HG03064 (cell line): ENCODE measurements around the gene ADAMTS4.
"Not testable (repeated sequence)": the region's sequence is repeated elsewhere in the genome, so short reads cannot be mapped to it uniquely, and the experiment has no call there.

Source experiments
- ATAC-seq: cut with Tn5 transposase; IDR thresholded peaks from one replicate; pipeline ENCODE4 v1.9.1; 2021; ENCODE audit warnings: low read depth; ENCODE audit not compliant: unreplicated experiment

The ADAMTS4 gene, protein sequence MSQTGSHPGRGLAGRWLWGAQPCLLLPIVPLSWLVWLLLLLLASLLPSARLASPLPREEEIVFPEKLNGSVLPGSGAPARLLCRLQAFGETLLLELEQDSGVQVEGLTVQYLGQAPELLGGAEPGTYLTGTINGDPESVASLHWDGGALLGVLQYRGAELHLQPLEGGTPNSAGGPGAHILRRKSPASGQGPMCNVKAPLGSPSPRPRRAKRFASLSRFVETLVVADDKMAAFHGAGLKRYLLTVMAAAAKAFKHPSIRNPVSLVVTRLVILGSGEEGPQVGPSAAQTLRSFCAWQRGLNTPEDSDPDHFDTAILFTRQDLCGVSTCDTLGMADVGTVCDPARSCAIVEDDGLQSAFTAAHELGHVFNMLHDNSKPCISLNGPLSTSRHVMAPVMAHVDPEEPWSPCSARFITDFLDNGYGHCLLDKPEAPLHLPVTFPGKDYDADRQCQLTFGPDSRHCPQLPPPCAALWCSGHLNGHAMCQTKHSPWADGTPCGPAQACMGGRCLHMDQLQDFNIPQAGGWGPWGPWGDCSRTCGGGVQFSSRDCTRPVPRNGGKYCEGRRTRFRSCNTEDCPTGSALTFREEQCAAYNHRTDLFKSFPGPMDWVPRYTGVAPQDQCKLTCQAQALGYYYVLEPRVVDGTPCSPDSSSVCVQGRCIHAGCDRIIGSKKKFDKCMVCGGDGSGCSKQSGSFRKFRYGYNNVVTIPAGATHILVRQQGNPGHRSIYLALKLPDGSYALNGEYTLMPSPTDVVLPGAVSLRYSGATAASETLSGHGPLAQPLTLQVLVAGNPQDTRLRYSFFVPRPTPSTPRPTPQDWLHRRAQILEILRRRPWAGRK

DNA sequence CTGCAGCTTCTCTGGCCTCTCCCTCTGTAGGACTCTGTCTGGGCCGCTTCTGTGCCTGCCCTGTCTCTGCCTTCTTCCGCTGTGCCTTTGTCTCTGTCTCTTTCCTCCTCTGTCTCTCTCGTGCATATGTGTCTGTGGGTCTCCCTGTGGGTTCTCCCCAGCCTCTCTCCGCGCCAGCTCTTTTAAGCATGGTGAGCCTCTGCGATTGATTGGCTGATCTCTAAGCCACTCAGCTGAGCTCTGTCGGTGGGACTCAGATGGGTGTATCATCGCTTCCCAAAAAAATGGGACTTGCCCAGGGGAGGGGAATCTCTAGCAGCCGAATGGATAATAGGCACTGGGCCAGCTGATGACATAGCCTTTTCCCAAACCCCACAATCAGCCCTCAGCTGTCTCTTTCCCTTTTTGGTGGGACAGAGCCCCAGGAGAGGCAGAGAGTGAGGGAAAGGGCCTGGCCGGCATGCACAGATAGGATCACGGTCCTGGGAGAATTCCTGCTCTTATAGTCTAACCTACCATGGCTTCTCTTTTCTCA lies at the start of gene ADAMTS4:
ADAMTS4 (minus strand) TSS at position 158 of the 535 bp plus-strand sequence. CDS start 427 bp downstream, outside the sequence.
- ATAC-seq: no peak

DNA sequence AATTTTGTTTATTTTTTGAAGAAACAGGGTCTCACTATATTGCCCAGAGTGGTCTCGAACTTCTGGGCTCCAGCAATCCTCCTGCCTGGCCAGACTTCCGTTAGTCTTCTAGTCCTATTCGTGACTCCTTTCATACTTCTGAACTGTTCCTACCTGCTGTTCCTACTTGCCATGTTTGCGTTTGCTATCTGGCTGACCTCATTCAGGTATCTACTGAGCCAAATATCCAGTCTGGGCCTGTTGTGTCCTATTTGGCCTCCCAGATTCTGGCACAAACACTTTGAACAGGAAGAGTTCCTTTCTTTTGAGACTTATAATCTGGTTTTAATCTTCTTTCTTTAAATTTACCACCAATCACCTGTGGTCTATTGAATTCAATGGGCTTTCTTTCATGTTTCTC lies 46.0 kb upstream of the ADAMTS4 start:
- ATAC-seq: no peak

DNA sequence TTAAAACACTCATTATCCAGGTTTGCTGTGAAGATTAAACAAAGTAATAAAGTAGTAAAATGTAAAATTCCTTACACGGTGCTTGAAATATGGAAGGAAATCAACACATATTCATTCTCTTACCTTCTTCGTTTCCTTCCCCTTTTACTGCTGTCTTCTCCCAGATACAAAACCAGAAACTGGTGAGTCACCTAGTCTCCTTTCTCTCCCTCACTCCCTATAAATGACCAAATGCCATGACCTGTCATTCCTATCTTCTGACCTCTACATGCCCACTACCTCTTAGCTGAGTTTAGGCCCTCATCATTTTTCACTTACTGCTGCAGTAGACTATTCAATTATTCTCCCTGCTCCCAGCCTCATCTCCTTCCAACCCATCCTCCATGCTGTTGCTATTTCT lies 43.5 kb upstream of the ADAMTS4 start:
- no peak for ATAC-seq

DNA sequence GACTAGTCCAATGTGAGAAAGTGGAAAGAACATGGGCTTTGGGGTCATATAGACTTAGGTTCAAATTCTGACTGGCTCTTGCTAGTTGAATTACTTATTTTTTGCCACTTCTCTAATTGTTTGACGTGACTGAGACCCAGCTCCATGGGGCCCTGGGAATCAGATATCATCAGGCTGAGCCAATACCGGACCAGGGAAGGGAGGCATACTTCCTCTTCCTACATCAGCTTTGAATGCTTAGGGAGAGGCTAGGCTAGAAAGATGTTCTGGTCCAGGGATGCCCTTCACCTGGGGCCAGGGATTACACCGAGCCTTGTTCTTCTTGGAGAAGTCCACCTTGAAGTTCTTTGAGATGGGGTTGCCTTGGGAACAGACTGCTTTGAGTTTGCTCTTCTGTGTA lies 42.8 kb upstream of the ADAMTS4 start:
- no peak for ATAC-seq

DNA sequence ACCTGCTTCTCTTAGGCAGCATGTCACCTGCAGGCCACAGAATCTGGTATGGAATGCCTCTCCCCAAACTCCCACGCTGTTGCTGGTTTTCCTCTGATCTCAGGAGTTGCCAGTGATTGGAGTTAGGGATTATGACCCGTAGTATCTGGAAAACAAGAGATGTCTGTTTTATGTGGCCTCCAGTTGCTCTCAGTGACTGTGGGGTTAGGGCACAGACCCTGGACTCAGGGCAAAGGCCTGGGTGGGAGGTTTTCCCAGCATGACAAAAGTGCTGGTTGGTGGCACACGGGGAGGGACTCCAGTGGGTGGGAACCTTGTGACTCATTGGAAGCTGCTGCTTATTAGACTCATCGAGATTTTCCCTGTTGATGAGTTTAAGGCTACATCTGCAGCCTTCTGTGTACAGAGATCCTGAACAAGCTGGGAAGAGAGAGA lies 39.2 kb upstream of the ADAMTS4 start, which contains the start of gene NR1I3:
NR1I3 (minus strand) TSS at position 165 of the 435 bp plus-strand sequence. CDS start 1,638 bp downstream, outside the sequence.
- no peak for ATAC-seq

DNA sequence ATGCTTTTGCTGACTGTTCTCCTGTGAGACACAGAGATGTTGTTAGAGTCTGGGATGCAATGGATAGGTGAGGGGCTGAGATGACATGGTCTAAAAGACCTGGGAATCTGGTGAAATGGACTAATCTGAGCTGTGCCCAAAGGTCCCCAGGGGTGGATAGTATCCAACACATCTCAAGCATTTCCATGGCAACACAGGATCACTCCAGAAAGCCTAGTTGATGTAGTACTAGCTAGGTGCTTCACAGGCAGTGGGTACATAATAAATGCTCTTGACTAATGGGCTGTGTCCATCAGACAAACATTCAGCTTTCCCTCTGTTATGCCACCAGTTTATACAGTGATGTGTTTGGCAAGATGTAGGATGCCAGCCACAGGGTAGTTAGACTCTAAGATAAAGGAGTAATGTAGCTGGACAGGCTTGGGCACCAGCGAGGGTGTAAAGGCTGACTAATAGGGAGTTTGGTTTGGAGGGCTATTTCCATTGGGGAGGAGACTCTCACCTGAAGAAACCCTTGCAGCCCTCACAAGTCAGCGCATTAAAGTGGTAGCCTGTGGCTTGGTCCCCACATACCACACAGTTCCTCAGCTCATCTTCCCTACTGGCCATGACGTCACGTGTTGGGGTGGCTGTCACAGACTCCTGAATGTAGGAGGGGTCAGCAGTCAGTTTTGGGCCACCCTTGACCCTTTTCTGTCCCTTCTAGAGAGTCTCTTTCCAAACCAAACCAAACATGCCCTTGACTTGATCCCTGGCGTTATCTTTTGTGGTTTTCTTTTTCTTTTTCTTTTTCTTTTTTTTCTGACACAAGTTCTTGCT lies 37.3 kb upstream of the ADAMTS4 start:
- ATAC-seq: no peak

DNA sequence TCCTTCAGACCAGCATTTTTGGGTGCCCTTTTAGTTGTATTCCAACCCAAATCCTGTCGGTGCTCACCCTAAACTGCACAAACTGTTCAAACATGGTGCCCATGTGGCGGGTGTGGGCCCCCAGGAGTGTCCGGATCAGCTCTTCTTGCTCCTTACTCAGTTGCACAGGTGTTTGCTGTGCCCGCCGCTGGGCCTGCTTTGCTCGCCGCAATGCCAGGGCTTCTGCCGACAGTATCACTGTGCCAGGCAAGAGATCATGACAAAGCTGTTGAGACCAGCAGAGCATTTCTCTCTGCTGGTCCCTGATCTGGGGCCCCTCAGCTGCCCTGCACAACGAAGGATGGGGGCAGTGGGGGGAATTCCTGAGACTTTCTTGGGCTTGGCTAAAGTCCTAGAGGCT lies 34.2 kb upstream of the ADAMTS4 start:
- no peak for ATAC-seq

DNA sequence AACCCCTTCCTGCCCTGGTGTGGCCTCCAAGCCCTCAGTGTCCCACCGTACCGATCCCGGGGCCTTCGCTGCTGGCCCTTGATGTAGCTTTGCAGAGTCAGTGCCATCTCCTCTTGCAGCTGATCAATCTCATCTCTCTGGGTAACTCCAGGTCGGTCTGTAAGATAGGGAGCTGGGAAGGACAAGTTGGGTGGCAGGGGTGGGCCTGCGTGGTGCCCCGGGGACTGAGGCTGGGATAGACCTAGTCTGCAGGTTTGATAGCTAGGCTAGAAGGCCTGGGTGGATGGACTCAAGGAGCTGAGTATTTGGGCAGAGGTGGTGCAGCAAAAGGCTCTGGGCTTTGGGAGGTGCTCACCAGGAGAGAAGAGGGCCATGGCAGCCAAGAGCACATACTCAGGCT lies 31.9 kb upstream of the ADAMTS4 start:
- no peak for ATAC-seq

DNA sequence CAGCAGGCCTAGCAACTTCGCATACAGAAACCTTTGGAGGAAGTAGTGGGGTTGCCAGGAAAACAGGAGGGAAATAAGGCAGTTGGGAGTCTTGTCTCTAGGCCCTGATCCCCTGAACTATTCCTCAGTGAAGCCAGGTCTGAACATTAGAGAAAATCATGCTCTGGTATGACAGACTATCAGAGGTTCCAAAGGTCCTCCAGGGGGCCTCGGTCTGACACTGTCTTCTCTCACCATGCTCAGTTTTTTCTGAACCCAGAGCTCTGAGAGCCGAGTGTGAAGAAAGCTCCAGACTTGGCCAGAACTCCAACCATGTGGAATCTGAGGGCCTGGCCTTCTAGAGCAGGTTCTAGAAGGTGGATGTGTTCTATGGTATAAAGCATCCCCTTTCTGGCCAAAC lies 31.0 kb upstream of the ADAMTS4 start:
- no peak for ATAC-seq

DNA sequence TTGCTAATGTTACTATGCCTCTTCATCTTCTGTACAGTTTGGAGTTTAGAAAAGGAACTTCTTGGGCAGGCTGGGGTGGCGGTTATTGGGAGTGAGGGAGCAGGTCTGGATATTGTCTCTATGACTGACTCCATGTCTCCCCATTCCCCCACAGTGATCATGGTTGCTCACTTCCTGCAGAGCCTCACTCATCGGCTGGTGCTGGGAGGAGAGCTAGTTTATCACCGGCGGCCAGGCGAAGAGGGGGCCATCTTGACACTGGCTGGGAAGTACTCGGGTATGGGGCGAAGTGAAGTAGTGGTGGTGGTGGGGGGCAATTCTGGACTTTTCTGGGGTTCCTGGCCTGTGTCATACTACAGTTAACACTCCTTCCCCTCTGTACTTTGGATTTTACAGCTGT lies 29.2 kb upstream of the ADAMTS4 start:
- ATAC-seq: no peak

DNA sequence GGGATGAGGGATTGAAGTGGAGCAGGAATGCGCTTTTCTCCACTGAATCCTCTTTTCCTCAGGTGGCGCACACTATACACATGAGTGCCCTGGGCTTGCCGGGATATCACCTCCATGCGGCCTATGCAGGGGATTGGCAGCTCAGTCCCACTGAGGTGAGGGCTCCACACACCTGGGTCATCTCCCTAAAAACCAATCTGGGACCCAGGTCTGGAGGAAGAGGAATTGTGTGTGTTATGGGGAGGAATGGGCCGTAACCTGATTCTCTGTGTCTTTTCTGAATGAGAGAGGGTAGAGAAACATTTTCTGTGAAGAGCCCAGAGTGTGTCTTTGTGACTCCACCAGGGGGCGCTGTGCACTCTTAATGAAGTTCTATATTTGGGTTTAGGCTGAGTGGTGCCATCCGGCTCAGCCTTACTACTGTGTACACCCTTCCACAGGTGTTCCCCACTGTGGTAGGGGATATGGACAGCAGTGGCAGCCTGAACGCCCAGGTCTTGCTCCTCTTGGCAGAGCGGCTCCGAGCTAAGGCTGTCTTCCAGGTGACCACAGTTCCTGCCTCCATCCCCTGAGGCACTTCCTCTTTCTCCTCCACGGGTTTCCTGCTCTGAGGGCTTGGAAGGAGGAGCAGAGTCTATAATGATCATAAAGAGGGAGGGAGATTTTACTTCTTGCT lies 28.5 kb upstream of the ADAMTS4 start:
- ATAC-seq: peak; percentile 45

DNA sequence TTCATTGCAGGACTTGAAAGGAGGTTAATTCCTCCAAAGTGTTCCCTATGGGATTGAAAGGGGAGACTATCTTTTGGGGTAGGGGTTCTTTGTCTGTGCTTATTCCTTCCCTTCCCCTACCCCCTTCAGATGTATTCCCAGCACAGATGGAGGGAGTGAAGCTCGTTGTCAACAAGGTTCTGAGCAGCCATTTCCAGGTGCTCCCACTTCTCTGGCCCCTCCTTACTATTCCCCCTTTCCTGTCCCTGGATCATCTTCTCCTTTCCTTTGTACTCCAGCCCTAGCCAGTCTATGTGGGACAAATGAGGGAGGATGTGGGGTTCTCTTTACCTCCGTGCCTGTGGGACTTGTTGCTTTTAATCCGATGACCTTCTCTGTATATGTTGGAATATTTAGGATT lies 27.9 kb upstream of the ADAMTS4 start:
- ATAC-seq: no peak

DNA sequence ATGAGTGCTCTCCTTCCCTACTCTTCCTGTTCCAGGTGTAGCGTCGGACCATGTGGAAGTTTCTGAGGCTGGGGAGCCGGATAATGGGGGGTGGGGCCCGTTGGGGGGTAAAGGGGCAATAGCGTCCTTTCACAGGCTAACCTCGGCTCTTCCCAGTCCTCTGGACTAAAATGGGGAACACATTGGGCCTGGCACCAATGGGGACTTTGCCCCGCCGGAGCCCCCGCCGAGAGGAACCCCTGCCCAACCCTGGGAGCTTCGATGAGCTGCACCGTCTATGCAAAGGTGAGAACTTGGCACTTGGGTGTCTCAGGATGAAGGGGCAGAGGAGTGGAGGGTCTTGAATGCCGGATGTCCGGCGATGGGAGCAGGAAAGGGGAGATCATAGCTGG lies 27.5 kb upstream of the ADAMTS4 start:
- no peak for ATAC-seq

DNA sequence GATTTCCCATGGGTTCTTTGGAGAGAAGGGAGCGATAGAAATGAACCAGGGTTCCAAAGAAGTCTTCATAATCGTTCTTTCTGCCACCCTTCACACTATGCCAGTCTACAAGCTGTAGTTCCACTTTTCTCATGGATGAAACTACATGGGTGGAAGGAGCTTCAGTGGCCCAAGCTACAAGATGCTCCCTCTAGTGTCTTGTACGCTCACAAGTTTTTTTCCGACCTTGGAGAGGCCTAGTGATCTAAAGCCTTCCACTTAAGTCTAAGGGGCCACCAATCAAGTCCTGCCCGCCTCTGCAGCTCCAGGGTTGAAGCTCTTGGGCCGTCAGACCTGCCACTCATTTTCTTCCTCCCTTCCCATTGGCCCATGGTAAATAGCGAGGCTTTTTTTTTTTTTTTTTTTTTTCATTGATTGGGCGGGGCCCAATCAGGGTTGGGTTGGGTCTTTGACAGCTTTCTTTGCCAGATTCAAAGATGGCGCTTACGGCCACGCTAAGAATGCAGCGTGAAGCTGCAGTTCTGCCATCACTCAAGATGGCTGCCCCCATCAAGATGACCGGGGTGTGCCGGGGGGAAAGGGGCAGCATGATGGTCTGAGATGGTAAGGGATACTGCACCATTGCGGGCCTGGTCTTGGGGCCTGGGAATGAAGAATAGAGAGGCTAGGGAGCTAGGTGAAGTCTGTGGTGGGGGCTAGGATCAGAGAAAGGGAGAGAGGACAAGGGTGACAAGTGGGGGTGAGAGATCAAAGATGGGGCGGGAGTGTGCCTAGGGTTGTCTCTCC lies 26.9 kb upstream of the ADAMTS4 start, which contains the start of gene TOMM40L:
TOMM40L (plus strand) TSS at position 527 of the 786 bp plus-strand sequence. CDS start 430 bp downstream, outside the sequence.
- ATAC-seq: peak; percentile 92

DNA sequence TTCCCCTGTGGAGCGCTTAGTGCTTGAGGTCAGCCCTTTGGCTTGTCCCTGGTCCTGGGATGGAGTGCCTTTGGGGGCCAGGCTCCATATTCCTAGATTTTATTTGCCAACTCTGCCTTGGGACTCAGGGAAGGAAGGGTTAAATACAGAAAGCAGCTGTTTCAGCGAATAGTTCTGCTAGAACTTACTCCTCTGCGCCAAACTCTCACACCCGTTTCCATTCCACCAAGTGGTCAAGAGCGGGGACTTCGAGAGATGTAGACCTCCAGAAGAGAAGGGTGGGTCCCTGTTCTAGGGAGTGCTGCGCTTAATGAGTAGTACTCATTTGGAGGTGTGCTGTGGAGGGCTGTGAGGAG lies 26.3 kb upstream of the ADAMTS4 start:
- no peak for ATAC-seq

DNA sequence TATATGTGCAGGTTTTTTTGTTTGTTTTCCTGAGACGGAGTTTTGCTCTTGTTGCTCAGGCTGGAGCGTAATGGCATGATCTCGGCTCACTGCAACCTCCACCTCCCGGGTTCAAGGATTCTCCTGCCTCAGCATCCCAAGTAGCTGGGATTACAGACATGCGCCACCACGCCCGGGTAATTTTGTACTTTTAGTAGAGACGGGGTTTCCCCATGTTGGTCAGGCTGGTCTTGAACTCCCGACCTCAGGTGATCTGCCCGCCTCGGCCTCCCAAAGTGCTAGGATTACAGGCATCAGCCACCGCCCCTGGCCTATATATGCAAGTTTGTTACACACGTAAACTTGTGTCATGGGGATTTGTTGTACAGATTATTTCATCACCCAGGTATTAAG lies 25.8 kb upstream of the ADAMTS4 start:
- ATAC-seq: not testable (repeated sequence)

DNA sequence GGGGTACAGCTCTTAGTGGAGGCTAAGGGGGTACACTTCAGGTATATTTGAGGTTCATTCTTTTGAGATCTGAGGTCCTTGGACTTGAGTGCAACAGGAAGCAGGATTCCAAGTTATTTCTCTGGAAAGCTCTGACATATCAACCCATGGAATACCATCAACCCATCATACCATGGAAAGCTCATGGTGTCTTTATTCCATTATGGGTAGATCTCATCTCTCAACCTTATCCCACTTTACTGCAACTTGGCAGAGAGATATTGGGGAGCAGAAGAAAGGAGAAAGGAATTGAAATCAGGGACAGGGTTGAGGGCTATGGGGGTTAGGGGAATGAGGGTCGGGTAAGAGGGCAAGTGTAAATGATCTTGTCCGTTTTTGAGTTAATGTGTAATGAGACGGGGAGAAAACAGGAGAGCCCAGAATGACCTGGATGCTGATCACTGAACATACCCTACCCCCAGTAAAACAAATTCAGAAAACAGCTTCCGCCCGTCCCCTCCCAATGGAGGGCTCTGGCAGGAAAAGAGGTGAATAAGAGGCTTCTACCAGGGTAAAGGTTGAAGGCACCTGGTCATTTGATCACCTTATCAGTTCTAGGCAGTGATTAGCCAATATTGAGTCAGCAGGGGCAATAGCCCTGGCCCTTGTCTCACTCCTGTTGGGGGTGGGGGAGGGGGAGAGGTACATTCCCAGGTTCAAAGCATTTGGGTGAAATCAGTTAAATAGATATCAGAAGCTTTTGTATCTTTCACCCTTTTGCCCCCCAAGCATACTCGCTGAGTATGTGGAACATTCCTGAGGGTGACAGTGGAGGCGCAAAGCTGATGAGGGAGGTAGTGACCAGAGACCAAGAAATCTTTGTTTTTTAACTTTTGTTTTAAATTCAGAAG lies 25.2 kb upstream of the ADAMTS4 start:
- ATAC-seq: no peak
